Kidney (tissue), 14 donors: Measurements from ENCODE around the gene PDCD2L. TPM values are rescaled to one million over a fixed set of nuclear protein-coding genes. Genes with fewer than 3 reads are reported as not detected.

Experiments used
- DNase-seq, 5 donors: peaks; one replicate each; pipeline ENCODE4 v3.0.0-alpha.2; 2013 to 2020
- FAIRE-seq: peaks from 2 replicates; lab custom pipeline; 2012; peaks lifted over from hg19 to GRCh38; lab: Jason Lieb, UNC
- H3K27ac ChIP-seq, 2 donors: one replicate each; pipeline ENCODE4 v1.7.0; 2013; ENCODE audit warnings: low read depth in 2 of 2, low read length in 2 of 2, inconsistent platforms in 1 of 2
- H3K27me3 ChIP-seq: one replicate; pipeline ENCODE4 v1.7.1; 2013; ENCODE audit warnings: low read length, inconsistent platforms; ENCODE audit not compliant: control insufficient read depth, insufficient read depth
- H3K36me3 ChIP-seq, 3 donors: one replicate each; pipeline versions ENCODE4 v1.7.0 to v1.7.1; 2013; ENCODE audit warnings: low read length in 3 of 3, control low read depth in 1 of 3, inconsistent platforms in 1 of 3; ENCODE audit not compliant: insufficient read depth in 3 of 3, control insufficient read depth in 2 of 3
- H3K4me1 ChIP-seq, 3 donors: one replicate each; pipeline versions ENCODE4 v1.7.0 to v1.7.1; 2013; ENCODE audit warnings: low read length in 3 of 3, inconsistent platforms in 1 of 3, low read depth in 1 of 3; ENCODE audit not compliant: control insufficient read depth in 2 of 3, insufficient read depth in 2 of 3
- H3K4me3 ChIP-seq, 3 donors: one replicate each; pipeline versions ENCODE4 v1.7.0 to v1.8.1; 2013; ENCODE audit warnings: low read length in 3 of 3, control low read depth in 1 of 3, inconsistent platforms in 1 of 3
- H3K9ac ChIP-seq, 3 donors: one replicate each; pipeline versions ENCODE4 v1.7.0 to v1.7.1; 2013; ENCODE audit warnings: low read length in 3 of 3, control low read depth in 1 of 3, inconsistent platforms in 1 of 3
- H3K9me3 ChIP-seq, 3 donors: one replicate each; pipeline versions ENCODE4 v1.7.0 to v1.7.1; 2013; ENCODE audit warnings: low read length in 3 of 3, control low read depth in 1 of 3, inconsistent platforms in 1 of 3; ENCODE audit not compliant: control insufficient read depth in 2 of 3, insufficient read depth in 1 of 3
- intact Hi-C: fragments of 100-400 bp; cut with DNase I; formaldehyde crosslinking; loops from one replicate; pipeline ENCODE4 v1.11.1; 2022
- polyA plus RNA-seq: library from polyadenylated mRNA; stranded (reverse); fragments of 350-450 nt; fragmentation: Illumina TruSeq; extraction: RNeasy Lipid Tissue Mini Kit (QIAGEN cat#74804); gene quantifications from one replicate; pipeline ENCODE4 v1.2.3, GENCODE V29; 2014; ENCODE audit warnings: low read depth, low replicate concordance; ENCODE audit not compliant: insufficient read depth
- total RNA-seq: library from RNA; stranded (reverse); fragmentation: NEBNext Ultra II Directional; extraction: Animal tissue kit (Norgen Biotek cat#: 25700); gene quantifications from one replicate; pipeline ENCODE4 v1.2.1, GENCODE V29; 2021
- TF ChIP-seq, protein P1 (sequence below): IDR thresholded peaks from 3 replicates; pipeline ENCODE4 v1.5.1; 2012; ENCODE audit warnings: mild to moderate bottlenecking, moderate library complexity, borderline replicate concordance; ENCODE audit not compliant: insufficient read depth; ENCODE audit errors: extremely low read depth
- donor health status: control.
- donor health status: control.
- donor health status: control.
- donor health status: control.
- donor health status: control.
- donor health status: DM: yes; HTN: yes; CAD: no.
- donor health status: Normal renal cell carcinoma (clear cell type).

The PDCD2L gene
- total and polyA plus RNA-seq, 2 donors from 2014 or later: 5.5 to 6.7 TPM

DNA sequence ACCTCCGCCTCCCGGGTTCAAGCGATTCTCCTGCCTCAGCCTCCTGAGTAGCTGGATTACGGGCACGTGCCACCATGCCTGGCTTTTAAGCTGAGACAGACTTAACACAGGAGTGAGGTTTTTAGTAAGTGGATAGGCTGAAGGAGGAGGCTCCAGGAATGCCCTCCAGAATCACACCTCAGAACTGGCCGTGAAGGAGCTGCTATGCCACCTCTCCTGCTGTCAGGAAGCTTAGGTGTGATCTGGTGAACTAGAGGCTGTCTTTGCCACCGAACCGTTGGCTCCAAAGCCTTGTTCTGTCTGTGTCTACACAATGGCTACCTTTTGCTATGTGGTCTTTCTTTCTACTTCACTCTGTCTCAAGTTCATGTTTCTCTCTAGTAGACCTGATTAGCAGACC, 4.2 kb downstream of the PDCD2L start:
- no peak for FAIRE-seq
- intact Hi-C loops: no loop called here
- no peaks in the 10 kb centered on the region for H3K27me3 ChIP-seq
- DNase-seq: no peak
- H3K4me1 ChIP-seq: peaks cover 0 to 2% (median 0%) of the 10 kb centered on the region in 3 donors
- TF ChIP-seq, protein P1, sequence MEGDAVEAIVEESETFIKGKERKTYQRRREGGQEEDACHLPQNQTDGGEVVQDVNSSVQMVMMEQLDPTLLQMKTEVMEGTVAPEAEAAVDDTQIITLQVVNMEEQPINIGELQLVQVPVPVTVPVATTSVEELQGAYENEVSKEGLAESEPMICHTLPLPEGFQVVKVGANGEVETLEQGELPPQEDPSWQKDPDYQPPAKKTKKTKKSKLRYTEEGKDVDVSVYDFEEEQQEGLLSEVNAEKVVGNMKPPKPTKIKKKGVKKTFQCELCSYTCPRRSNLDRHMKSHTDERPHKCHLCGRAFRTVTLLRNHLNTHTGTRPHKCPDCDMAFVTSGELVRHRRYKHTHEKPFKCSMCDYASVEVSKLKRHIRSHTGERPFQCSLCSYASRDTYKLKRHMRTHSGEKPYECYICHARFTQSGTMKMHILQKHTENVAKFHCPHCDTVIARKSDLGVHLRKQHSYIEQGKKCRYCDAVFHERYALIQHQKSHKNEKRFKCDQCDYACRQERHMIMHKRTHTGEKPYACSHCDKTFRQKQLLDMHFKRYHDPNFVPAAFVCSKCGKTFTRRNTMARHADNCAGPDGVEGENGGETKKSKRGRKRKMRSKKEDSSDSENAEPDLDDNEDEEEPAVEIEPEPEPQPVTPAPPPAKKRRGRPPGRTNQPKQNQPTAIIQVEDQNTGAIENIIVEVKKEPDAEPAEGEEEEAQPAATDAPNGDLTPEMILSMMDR: no peak
- H3K9me3 ChIP-seq: no peaks in the 10 kb centered on the region
- no peak overlapping the region for H3K4me3 ChIP-seq
- peaks cover 0 to 8% (median 4%) of the 10 kb centered on the region in 3 donors for H3K36me3 ChIP-seq
- no peak overlapping the region for H3K27ac ChIP-seq
- no peak overlapping the region for H3K9ac ChIP-seq

DNA sequence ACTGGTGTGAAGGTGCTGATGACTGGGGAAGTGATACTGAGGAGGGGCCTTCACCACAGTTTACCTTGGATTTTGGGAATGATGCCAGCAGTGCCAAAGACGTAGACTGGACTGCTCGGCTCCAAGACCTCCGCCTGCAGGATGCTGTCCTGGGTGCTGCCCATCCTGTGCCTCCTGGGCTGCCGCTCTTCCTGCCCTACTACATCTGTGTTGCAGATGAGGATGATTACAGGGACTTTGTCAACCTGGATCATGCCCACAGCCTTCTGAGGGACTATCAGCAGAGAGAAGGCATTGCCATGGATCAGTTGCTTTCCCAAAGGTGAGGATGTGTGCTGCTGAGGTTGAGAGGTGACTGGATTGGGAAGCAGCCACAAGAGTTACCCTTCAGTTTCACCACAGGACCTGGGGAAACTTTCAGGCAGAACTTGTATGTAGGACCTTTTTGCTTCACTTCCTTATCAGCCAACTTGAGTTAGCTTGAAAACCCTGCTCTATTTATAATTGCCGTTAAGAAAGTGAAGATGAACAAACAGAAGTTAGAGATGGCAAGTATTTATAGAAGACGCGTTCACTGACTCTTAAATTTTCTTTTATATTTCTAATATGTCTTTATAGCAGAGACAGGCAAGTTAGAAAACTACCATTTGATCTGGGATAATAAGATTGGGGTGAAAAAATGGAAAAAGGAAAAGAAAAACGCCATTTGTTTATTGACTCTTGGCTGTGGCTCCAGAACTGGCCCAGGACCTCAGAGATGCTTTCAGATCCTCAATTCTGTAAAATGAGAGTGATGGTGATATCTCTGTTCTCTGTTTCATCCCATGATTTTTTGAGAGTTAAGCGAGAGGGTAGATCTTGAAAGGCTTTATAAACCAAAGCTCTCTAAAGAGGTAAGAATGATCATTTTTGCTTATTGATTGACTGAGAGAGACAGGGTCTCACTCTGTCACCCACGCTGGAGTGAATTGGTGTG, 5.3 kb downstream of the PDCD2L start:
- FAIRE-seq (no peak), DNase-seq (no peak)
- H3K27ac ChIP-seq: no peak overlapping the region
- no peak overlapping the region for H3K4me3 ChIP-seq
- no peaks in the 10 kb centered on the region for H3K9me3 ChIP-seq
- no peak overlapping the region for H3K9ac ChIP-seq
- TF ChIP-seq, protein P1: no peak
- H3K36me3 ChIP-seq: peaks cover 0 to 13% (median 4%) of the 10 kb centered on the region in 3 donors
- intact Hi-C loops: no loop called here
- no peaks in the 10 kb centered on the region for H3K27me3 ChIP-seq
- peaks cover 0 to 2% (median 0%) of the 10 kb centered on the region in 3 donors for H3K4me1 ChIP-seq

DNA sequence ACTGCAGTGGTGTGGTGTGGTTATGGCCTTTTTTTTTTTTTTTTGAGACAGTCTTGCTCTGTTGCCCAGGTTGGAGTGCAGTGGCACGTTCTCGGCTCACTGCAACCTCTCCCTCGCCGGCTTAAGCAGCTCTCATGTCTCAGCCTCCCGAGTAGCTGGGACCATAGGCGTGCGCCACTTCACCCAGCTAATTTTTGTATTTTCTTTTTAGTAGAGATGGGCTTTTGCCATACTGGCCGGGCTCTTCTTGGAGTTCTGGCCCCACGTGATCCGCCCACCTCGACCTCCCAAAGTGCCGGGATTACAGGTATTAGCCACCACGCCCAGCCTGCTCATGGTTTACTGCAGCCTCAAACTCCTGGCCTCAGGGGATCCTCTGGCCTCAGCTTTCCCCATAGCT, 7.0 kb downstream of the PDCD2L start:
- DNase-seq (no peak), FAIRE-seq (no peak)
- H3K4me3 ChIP-seq: no peak overlapping the region
- TF ChIP-seq, protein P1: no peak
- no peaks in the 10 kb centered on the region for H3K9me3 ChIP-seq
- no peak overlapping the region for H3K9ac ChIP-seq
- intact Hi-C loops: no loop called here
- no peaks in the 10 kb centered on the region for H3K27me3 ChIP-seq
- no peaks in the 10 kb centered on the region for H3K4me1 ChIP-seq
- no peak overlapping the region for H3K27ac ChIP-seq
- H3K36me3 ChIP-seq: peaks cover 0 to 19% (median 4%) of the 10 kb centered on the region in 3 donors
